Fibroblast of lung (primary cell): ENCODE data around the gene ZKSCAN4.

ENCODE experiments used
- EZH2 ChIP-seq: IDR thresholded peaks from 2 replicates; pipeline ENCODE4 v1.5.1; 2012; ENCODE audit warnings: low read length, control low read depth, mild to moderate bottlenecking; ENCODE audit errors: missing control alignments
- TF ChIP-seq, protein P1 (sequence below), 2 donors: IDR thresholded peaks in 1 of 2; conservative IDR thresholded peaks in 1 of 2; 1 replicate in 1 of 2; 2 replicates in 1 of 2; pipeline ENCODE4 v1.5.1; 2011 to 2012; ENCODE audit warnings: low read length in 2 of 2, control low read depth in 1 of 2, inconsistent platforms in 1 of 2, low read depth in 1 of 2, mild to moderate bottlenecking in 1 of 2

DNA sequence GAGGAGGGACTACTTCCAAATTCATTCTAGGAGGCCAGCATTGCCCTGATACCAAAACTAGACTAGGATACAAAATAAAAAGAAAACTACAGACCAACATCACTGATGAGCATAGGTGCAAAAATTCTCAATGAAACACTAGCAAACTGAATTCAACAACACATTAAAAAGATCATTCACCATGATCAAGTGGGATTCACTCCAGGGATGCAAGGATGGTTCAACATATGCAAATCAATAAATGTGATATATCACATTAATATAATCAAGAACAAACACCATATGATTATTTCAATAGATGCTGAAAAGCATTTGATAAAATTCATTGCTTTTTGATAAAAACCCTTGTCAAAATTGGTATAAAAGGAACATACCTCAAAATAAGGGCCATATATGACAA is 39.5 kb upstream of the ZKSCAN4 start:
- TF ChIP-seq, protein P1, sequence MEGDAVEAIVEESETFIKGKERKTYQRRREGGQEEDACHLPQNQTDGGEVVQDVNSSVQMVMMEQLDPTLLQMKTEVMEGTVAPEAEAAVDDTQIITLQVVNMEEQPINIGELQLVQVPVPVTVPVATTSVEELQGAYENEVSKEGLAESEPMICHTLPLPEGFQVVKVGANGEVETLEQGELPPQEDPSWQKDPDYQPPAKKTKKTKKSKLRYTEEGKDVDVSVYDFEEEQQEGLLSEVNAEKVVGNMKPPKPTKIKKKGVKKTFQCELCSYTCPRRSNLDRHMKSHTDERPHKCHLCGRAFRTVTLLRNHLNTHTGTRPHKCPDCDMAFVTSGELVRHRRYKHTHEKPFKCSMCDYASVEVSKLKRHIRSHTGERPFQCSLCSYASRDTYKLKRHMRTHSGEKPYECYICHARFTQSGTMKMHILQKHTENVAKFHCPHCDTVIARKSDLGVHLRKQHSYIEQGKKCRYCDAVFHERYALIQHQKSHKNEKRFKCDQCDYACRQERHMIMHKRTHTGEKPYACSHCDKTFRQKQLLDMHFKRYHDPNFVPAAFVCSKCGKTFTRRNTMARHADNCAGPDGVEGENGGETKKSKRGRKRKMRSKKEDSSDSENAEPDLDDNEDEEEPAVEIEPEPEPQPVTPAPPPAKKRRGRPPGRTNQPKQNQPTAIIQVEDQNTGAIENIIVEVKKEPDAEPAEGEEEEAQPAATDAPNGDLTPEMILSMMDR (conservative IDR thresholded peaks at IDR 0.05 in 1 of 2, IDR thresholded peaks at IDR 0.05 in 1 of 2; ENCODE audit: low read depth in 1 of 2, low read length in 2 of 2): no peak
- TF ChIP-seq EZH2: no peak
